ENCODE results near the gene ADAMTSL1.

ADAMTSL1 gene

DNA sequence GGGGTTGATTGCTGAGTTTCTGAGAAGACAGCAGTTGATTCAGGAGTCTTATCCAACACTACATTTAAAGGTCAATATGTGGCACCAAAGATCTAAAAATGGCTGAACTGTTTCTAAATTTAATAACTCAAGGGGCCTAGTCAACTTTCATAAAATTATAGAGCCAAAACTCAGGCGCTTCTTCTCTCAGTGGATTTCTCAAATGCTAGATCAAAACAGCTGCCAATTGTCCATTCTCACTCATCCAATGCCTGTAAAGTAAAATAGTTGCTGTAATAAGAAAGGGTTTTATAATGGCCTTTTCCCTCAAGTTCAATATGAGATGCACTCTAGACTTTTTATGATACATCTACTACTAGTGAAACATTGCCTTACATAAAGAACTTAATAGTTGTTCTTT is 26.5 kb downstream of the ADAMTSL1 start:
- no peak for DNase-seq

DNA sequence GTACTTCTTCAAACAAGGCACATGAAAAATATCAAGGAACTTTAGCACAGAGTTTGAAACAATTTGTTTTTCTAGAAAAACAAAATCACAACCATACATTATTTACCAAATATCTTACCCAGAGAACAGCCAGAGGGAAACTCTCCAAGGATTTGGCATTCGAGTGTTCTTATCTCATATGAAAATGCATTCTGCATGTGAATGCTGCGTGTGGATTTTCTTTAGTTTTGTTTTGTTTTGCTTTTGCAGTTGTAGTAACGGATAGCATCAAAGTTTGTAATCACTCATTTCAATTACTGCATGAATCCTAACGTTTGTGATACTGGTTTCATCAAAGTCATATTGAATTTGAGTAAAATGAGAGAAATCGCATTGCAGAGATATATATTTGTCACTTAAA is 28.0 kb downstream of the ADAMTSL1 start:
- no peak for DNase-seq

DNA sequence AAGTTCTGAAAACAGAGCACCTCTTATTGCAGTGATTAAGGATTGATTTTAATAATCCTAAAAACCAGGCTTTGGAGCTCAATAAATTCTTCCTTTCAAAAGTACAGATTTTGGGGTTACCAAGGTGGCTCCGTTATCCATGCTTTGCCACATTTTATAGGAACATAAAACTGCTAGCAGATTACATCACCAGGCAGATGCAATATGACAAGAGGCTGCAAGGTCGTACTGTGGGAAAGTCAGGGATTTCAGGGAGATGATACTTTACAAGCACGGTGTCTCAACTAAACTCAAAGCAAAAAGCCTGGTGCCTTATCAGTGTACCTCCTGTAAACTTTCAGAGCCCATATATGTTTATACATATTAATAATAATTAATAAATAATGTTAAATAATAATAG is 28.6 kb downstream of the ADAMTSL1 start:
- DNase-seq = no peak

DNA sequence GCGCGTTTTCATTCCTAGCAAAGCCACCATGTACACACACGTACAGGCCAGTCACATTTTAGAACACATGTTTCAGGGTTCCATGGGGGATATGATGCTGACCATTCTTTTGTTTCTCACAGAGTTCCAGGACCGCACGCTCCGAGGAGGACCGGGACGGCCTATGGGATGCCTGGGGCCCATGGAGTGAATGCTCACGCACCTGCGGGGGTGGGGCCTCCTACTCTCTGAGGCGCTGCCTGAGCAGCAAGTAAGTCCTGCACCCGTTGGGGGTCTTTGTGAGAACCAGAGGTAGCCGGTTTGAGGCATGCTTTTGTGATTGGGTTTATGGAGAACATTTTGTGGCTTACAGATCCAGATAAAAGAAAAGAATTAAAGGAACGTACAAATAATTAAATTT is 30.8 kb downstream of the ADAMTSL1 start:
- DNase-seq = no peak

DNA sequence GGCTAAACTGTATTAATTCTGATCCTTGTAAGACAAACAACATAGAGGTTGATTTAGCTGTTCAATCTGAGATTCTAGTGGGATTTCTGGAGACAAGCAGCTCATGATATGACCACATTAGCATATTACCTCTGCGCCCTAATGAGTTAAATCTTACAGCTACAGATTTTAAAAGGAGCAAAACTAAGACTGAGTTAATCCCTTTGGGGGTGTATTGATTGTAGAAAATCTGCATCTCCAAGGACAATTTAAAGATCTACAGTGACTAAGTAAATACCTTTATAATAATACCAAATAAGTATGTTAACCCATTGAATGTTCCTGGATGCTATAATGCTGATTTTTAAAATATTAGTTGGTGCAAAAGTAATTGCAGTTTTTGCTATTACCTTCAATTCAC is 33.2 kb downstream of the ADAMTSL1 start:
- no peak for DNase-seq

DNA sequence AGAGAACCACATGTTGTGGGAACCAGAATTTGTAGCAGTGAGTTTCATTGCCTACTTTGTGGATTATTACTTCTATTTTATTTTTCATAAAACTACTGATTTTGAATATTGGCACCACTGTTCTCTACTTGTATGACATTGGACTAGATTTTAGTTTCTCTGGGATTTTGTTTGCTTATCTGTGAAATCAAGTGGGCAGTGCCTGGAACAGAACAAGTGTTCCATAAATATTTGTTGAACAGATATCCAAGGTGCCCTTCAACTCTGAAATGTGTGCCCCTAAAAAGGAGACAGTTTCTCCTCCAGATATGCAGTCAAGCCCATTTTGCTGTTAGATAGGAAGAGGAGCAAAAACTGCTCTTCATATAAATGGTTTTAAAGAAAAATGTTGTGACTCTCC is 42.6 kb downstream of the ADAMTSL1 start:
- no peak for DNase-seq

DNA sequence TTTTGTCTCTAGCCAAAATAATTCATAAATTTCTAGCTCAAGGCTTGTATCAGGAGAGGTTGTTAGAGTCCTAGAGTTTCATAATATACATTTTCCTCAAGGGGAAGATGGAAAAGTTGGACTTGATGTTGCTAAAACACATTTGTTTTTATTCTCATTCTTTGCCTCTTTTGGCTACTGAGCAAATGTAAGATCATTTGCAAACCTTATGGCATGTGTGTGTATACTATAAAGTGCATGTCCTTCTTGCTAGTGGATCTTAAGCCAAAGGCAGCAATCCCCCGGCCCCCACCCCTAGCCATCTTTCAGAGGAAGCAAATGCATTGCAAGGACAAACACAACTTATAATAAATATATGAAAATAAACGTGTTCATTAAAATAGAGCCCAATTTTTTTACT is 43.0 kb downstream of the ADAMTSL1 start:
- no peak for DNase-seq

DNA sequence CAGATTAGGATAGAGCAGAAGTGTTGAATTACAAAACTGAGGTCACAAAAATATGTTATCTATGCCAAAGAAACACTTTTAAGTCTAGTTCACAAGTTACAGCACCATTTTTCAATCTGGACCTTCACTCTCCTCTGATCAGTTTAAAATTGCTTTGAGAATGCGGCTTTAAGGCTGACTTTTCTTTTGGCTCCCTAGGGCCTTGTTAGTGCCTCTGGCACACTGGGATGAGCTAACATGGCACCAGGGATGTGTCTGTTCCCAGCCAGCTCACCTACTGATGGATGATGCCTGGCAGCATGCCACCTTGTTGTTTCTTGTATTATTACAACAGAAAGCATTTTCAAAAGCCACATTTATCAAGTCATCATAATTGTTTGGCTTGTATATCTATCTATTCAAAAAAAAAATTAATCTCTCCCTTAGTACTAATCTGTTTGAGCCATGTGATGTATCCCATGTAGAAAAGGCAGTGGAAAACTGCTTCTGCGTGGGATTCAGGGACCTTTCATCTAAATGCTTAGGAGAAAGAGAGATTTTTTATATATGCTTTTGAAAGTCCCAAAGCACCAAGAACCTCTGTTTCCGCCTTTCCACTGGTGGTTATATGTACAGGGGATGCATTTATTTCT is 46.6 kb downstream of the ADAMTSL1 start:
- no peak for DNase-seq

DNA sequence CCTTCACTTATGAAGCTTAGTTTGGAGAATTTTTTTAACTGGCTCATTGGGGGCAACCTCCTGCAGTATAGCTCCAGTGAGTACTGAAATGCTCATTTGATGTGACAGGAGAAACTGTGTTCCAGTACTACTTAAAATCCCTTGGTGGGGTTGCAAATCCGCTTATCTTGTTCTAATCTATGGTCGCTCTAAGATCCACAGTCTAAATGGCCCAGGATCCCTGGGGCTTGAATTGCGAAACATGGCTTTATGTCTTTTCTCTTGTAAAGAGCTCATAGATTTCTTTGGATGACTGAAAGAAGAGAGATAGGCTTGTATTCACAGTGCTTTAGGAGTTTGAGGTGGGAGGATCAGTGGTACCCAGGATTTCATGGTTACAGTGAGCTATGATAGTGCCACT is 52.7 kb downstream of the ADAMTSL1 start:
- no peak for DNase-seq

DNA sequence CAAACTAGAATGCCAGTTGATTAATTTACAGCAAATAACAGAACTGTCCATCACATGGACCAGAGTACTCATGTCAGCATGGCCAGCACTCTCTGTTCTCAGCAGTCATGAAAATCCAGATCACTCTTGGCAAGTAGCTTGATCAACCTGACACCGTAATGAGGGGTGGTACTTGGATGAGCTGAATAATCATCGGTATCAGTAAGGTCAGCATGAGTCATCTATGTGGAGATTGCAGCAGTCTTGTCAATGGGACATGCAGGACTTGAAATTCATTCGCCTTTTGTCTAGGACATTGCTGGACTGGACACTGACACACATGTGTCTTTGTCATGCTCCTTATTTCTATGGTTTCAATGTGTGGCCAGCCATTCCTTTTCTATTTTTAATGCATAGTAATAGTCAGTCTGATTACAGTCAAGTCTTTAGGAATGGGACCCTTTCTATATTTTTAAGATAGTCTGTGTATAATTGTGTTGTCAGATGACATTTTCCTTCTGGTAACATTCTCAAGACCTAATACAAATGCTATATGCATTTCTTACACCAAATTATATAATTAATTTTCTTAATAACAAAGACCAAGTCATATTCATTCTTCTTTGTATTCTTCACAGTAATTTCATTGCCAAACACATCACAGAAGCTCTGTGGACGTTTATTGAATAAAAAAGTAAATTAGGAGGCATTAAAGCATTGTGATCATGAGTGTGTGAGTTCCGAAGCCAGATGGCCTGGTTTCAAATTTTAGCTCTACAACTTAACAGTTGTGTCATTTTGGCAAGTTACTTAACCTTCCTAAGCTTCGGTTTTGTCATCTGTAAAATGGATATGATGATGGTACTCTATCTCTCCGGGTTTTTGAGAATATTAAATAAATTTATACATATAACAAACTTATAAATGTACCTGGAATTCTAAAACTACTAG is 57.4 kb downstream of the ADAMTSL1 start:
- no peak for DNase-seq

DNA sequence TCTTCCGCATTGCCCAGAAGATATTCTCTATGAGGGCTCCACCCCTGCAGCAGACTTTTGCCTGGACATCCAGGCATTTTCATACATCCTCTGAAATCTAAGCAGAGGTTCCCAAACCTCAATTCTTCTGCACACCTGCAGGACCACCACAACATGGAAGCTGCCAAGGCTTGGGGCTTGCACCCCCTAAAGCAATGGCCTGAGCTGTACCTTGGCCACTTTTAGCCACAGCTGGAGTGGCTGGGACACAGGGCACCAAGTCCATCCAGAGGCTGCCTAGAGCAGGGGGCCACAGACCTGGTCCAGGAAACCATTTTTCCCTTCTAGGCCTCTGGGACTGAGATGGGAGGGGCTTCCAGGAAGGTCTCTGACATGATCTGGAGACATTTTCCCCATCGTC is 60.7 kb downstream of the ADAMTSL1 start:
- no peak for DNase-seq

DNA sequence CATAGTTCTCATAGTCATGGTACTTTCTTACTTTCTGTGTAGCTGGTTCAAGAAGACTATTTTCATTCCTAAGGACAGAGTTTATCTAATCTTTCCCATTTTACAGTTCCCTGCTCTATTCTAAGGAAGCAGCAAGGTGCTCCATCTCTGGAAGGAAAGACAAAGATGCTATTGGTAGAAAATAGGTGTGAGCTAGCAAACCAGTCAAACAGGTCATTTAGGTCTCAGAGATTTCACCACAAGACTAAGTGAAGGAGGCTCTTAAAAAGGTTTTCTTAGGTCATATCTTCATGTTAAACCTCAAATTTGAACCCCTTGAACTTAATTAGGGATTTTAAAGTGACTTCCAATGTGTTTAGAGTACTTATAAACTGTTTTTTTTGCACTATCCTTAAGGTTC is 62.6 kb downstream of the ADAMTSL1 start:
- no peak for DNase-seq

DNA sequence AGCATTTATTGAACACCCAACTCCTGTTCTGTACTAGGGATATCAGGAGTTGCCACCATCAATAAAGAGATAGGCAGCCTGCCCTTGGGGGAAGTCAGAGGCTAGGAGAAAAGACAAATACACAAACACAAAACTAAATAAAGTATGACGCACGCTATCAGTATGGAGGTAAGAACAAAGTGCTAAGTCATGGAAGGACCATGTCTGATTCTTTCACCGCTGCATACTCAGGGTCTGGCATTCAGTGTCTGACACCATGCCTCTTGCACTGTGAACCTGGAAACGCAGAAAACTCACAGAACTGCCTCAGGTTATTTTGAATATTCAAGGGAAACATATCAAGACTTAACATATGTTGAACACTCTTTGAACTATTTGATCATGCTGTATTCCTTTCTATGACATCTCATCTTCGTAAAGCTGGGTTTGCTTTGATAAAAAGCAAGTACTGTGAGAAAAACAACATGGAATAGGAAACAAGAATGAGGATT is 65.3 kb downstream of the ADAMTSL1 start:
- no peak for DNase-seq

DNA sequence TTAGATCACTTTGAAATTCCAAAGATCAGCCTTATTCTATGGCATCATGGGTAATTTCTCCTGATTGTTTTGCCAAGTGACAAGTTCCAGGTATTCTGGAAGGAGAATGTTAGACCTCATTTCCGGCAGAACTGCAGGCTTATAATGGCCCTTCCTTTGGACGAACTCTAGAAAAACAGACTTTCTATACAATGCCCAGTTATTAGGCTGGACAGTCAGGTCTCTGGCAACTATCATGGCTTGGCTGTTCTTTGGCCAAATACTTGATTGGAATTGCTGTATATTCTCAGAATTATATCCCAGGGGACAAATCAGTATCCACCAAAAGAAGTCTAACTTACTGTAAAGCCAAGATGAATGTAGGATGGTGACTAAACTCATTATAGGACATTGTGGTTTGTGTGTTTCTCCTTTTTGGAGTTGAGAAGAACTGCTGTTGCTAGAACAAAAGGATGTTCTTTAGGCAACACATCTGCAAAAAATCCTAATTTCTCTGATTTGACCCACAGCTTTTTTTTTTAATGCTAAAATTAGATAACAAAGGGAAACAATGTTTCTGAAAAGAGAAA is 69.0 kb downstream of the ADAMTSL1 start:
- no peak for DNase-seq

DNA sequence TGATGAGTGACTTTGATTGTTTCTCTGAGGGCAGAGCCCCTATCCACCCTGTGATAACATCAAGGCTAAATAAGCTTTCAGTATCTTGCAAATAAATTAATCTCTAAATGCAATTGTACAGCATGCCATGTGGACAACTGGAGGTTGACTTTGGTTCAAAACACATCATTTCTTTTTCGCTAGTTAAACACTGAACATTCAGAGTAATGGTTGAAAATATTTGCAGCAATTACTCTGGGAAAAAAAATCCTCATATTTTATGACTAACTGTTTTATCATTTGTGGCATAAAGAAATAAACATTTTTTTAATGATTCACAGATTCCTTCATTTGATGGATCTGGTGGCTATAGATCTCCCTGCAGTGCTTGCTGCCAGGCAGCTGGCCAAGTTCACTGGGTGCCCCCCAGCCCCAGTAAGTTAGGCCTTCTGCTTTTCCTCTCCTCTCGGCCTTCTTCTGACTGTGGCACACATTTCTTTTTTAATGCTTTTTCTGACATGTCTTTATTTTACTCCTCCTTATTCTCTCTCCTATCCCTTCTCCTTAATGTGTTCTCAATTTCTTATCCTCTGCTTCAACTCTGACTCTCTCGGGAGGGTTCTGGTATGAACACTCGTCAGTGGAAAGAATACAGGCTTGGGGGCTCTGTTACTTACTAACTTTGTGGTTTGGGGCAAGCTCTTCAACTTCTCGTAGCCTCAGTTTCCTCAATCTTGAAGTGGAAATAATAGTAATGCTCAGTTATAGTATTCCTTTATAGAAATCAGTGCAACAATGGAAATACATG is 69.6 kb downstream of the ADAMTSL1 start:
- no peak for DNase-seq

DNA sequence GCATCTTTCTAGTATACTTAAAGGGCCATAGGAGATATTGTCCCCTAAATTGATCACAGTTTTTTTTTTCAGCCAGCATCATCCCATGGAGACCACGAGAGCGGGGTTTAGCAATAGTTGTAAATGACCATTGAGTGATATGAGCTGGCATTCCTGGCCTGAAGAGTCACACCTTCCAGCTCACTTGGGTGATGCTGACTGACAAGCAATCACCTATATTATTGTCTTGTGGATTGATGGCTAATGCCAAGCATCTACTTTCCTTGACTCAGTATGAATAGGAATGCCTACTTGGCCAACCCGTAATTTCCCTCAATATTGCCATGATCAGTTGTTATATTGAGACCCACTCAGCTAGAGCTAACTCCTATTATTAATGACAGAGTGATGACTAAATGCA is 70.5 kb downstream of the ADAMTSL1 start:
- no peak for DNase-seq

DNA sequence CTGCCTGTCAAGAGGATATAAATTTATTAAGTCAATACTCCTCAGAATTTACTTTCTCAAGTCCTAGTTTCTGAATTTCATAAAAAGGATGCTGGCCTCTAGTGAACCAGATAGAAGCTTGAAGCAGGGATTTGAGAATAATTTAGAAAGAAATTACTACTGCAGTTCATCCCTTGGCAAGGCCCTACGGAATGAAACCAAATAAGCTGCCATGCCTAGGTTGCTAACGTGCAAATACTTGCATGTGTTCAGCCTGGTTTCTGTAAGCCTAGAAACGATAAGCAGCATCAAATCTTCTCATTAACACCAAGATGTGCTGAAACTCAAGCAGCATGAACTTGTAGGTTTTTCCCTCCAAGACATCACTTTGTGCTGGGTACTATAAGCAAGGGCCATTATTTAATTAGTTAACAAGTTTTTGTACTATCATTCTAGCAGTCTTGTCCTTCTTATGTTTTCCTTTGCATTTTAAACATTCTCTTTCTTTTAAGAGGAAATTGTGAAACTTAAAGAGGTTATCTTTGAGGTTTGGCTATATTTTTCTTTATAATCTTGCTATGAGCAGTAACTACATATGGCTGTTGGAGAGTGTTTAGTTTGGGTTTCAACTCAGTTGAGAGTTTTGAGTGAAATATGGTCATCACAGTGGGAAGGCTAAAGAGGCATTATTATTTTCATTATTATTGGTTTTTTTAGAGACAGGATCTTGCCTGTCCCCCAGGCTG is 71.8 kb downstream of the ADAMTSL1 start:
- no peak for DNase-seq

DNA sequence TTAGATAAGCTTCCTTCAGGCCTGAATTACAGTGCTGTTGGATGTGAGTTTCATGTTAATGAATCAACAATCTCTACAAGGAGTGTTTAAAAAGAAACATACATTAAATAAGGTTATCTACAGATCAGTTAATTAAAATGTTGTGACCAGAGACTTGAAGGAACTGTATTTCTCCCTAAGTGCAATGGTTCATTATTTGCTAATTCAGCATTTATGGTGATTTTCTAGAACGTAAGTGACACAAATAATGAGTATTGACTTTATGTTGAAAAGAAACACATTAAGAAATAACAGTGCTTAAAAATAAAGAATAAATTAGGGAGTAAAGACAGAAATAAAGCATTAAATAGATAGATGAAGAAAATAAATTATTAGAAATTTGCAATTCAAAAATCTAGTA is 74.5 kb downstream of the ADAMTSL1 start:
- DNase-seq = no peak

DNA sequence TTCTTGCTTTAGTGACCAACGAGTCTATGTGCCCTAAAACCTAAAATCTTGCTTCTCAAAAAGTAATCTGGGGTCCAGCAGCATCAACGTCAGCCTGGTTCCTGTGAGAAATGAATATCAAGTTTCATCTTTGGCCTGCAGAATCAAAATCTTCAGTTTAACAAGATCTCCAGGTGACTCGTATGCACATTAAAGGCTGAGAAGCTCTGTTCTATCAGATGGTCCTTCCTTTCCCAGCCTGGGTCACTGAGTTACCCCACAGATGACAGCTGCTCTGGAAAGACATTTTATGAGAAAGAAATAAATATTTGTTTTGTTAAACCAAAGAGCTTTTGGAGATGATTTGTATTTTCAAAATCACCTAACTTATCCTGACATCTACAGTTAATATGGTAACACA is 75.8 kb downstream of the ADAMTSL1 start:
- DNase-seq = no peak

DNA sequence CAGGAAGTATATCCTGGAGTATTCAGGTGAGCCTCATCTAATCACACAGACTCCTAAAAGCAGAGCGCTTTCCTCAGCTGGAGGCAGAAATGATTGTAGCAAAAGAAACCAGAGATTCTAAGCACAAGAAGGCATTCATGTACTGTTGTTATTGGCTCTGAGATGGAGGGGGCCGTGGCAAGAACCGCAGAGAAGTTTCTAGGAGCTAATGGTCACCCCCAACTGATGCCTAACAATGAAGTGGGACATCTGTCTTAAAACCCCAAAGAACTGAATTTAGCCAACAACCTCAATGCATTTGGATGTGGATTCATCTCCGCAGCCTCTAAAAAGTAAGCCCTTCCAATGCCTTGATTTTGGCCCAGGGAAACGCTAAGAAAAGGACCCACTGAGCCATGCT is 76.3 kb downstream of the ADAMTSL1 start:
- DNase-seq = no peak

DNA sequence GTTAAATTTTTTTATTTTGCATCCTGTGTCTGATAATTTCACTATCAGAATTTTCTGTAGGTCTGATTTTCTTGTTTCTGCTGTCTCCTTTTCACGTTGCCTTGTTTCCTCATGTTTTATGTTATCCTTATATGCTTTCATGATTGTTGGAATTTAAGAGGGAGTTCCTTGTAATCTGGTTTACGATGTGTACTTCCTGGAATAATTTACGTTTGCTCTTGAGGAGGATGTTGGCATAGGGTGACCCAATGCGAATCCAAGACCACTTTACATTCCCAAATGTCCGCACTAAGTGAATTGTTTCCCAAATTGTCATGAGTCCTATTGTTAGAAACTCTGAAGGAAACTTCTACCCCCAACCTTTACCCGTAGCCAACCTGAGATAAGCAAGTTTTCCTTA is 80.3 kb downstream of the ADAMTSL1 start:
- no peak for DNase-seq

DNA sequence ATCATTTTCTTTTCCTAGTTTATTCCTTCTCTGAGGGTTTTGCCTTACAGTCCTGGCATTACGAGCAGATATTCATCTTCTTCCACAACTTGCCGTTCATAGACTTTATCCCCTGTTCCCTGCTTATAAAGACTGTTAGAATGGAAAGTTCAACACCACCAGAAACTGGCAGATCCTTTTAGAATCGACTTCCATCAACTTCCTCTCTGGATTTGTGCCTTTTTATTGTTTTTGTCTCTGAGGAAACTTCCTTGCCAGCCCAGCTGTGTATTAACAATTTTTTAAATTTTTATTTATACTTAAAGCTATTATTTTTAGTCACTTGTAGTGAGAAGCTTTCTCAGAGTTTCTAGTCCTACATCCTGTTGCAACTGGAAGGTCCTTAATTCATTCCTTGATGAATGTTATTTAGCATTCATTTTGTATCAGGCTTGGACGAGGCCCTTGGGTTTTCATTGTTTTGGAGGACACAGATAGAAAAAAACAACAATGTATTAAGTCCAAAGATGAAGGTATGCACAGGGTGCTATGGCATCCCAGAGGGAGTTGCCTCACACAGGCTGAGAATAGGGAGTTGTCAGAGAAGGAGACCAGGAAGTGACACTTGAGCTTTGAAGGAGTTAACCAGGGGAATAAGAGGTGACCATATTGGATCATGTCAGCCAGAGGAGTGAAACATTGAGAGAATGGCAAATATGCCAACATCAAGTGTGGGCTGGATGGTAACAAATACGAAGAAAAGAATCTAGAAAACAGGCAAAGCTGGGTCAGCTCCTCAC is 81.3 kb downstream of the ADAMTSL1 start:
- no peak for DNase-seq
